ENCODE measurements around the gene PLA2G4F. TPM values are rescaled to one million over a fixed set of nuclear protein-coding genes. Genes with fewer than 3 reads are reported as not detected.

The PLA2G4F gene
- total RNA-seq, 6 donors from 2014 or later: 57.8 to 162 (median 99.8) TPM

GRCh38 chr15:42143866-42144625 is 12.4 kb downstream of the PLA2G4F start:
- H3K27me3 ChIP-seq: no peaks in the 10 kb centered on the region
- TF ChIP-seq POLR2A (IDR thresholded peaks at IDR 0.05) (no peak), EP300 (IDR thresholded peaks at IDR 0.05) (no peak), CTCF (IDR thresholded peaks at IDR 0.05) (no peak), POLR2AphosphoS5 (IDR thresholded peaks at IDR 0.05) (no peak)
- H3K27ac ChIP-seq: no peak overlapping the region
- no peaks in the 10 kb centered on the region for H3K9me3 ChIP-seq
- no peaks in the 10 kb centered on the region for H3K4me1 ChIP-seq
- no peak for ATAC-seq (ENCODE audit: low FRiP score in 2 of 2)
- peaks cover 0 to 3% (median 0%) of the 10 kb centered on the region in 4 donors for H3K36me3 ChIP-seq
- H3K4me3 ChIP-seq: no peak overlapping the region
- WGBS, 2 donors: 90 to 91% methylated on average over 16 to 18 of the region's 18 CpGs
- DNase-seq: peak in 1 of 2 donors; percentile 32

- no peak for TF ChIP-seq POLR2AphosphoS5 (IDR thresholded peaks at IDR 0.05)
- DNase-seq (no peak), ATAC-seq (ENCODE audit: low FRiP score in 2 of 2) (no peak)
- WGBS, 2 donors: 87 to 98% methylated on average over 3 to 4 of the region's 4 CpGs
- H3K4me3 ChIP-seq: no peak overlapping the region
- no peak overlapping the region for H3K27ac ChIP-seq
- H3K9me3 ChIP-seq: no peaks in the 10 kb centered on the region
- no peaks in the 10 kb centered on the region for H3K4me1 ChIP-seq
- peaks cover 0 to 3% (median 0%) of the 10 kb centered on the region in 4 donors for H3K36me3 ChIP-seq
- H3K27me3 ChIP-seq: no peaks in the 10 kb centered on the region
These were observed 13.1 kb downstream of the PLA2G4F start for GRCh38 chr15:42143356-42143755.

GRCh38 chr15:42141795-42142667 is 14.4 kb downstream of the PLA2G4F start:
- no peak overlapping the region for H3K27ac ChIP-seq
- ATAC-seq (ENCODE audit: low FRiP score in 2 of 2) (no peak), DNase-seq (peak in 1 of 2 donors; percentile 54)
- H3K4me1 ChIP-seq: no peaks in the 10 kb centered on the region
- H3K27me3 ChIP-seq: no peaks in the 10 kb centered on the region
- no peaks in the 10 kb centered on the region for H3K9me3 ChIP-seq
- 90 to 91% methylated on average over 10 to 21 of the region's 21 CpGs for WGBS, 2 donors
- TF ChIP-seq CTCF (IDR thresholded peaks at IDR 0.05): no peak
- TF ChIP-seq POLR2AphosphoS5 (IDR thresholded peaks at IDR 0.05): no peak
- no peak for TF ChIP-seq EP300 (IDR thresholded peaks at IDR 0.05)
- no peak for TF ChIP-seq POLR2A (IDR thresholded peaks at IDR 0.05)
- peaks cover 0 to 3% (median 0%) of the 10 kb centered on the region in 4 donors for H3K36me3 ChIP-seq
- H3K4me3 ChIP-seq: no peak overlapping the region

GRCh38 chr15:42141246-42141645 is 15.2 kb downstream of the PLA2G4F start:
- WGBS, 2 donors: 92 to 96% methylated on average over 7 of the region's 7 CpGs
- H3K4me3 ChIP-seq: no peak overlapping the region
- H3K4me1 ChIP-seq: no peaks in the 10 kb centered on the region
- TF ChIP-seq EP300 (IDR thresholded peaks at IDR 0.05): no peak
- TF ChIP-seq CTCF (IDR thresholded peaks at IDR 0.05): no peak
- TF ChIP-seq POLR2AphosphoS5 (IDR thresholded peaks at IDR 0.05): no peak
- no peak for TF ChIP-seq POLR2A (IDR thresholded peaks at IDR 0.05)
- H3K27ac ChIP-seq: no peak overlapping the region
- ATAC-seq (ENCODE audit: low FRiP score in 2 of 2) (no peak), DNase-seq (no peak)
- H3K36me3 ChIP-seq: peaks cover 0 to 3% (median 0%) of the 10 kb centered on the region in 4 donors
- H3K9me3 ChIP-seq: no peaks in the 10 kb centered on the region
- no peaks in the 10 kb centered on the region for H3K27me3 ChIP-seq

- TF ChIP-seq POLR2A (IDR thresholded peaks at IDR 0.05): no peak
- no peak for TF ChIP-seq CTCF (IDR thresholded peaks at IDR 0.05)
- no peak for TF ChIP-seq EP300 (IDR thresholded peaks at IDR 0.05)
- no peak for TF ChIP-seq POLR2AphosphoS5 (IDR thresholded peaks at IDR 0.05)
- ATAC-seq (ENCODE audit: low FRiP score in 2 of 2) (no peak), DNase-seq (peak in 1 of 2 donors; percentile 39)
- no peak overlapping the region for H3K27ac ChIP-seq
- no peaks in the 10 kb centered on the region for H3K9me3 ChIP-seq
- peaks cover 0 to 3% (median 0%) of the 10 kb centered on the region in 4 donors for H3K36me3 ChIP-seq
- H3K4me3 ChIP-seq: no peak overlapping the region
- WGBS, 2 donors: 86 to 92% methylated on average over 5 to 8 of the region's 8 CpGs
- H3K4me1 ChIP-seq: no peaks in the 10 kb centered on the region
- H3K27me3 ChIP-seq: no peaks in the 10 kb centered on the region
These were observed 15.9 kb downstream of the PLA2G4F start for GRCh38 chr15:42140383-42141070.
